ENCODE results near the gene PPIL1.

PPIL1 gene

GRCh38 chr6:36888654-36889481, 14.3 kb upstream of the PPIL1 start:
- DNase-seq, result no peak

- no peak for DNase-seq
These were observed 13.6 kb upstream of the PPIL1 start for GRCh38 chr6:36888115-36888643.

GRCh38 chr6:36886950-36887618, 12.5 kb upstream of the PPIL1 start:
- no peak for DNase-seq

GRCh38 chr6:36885461-36886401, 11.1 kb upstream of the PPIL1 start, which contains the start of gene C6orf89:
TSS of gene C6orf89 (plus strand) at chr6:36885952. CDS start at chr6:36899445, 13,493 bp downstream.
- peak; percentile 91 to 96 (median 94) for DNase-seq

GRCh38 chr6:36884610-36885009, 10.0 kb upstream of the PPIL1 start:
- DNase-seq, result no peak

GRCh38 chr6:36875250-36875633, 639 bp upstream of the PPIL1 start:
- no peak for DNase-seq

- DNase-seq, result no peak
These were observed 776 bp downstream of the PPIL1 start for GRCh38 chr6:36873612-36874442.

GRCh38 chr6:36873115-36873514, 1.5 kb downstream of the PPIL1 start:
- DNase-seq, result no peak

GRCh38 chr6:36871686-36872085, 2.9 kb downstream of the PPIL1 start:
- no peak for DNase-seq

GRCh38 chr6:36867471-36868224, 7.0 kb downstream of the PPIL1 start:
- no peak for DNase-seq

GRCh38 chr6:36865835-36866234, 8.8 kb downstream of the PPIL1 start:
- DNase-seq, result no peak

- DNase-seq, result no peak
These were observed 10.7 kb downstream of the PPIL1 start for GRCh38 chr6:36863670-36864540.

- no peak for DNase-seq
These were observed 11.7 kb downstream of the PPIL1 start for GRCh38 chr6:36862848-36863382.

- DNase-seq, result no peak
These were observed 12.3 kb downstream of the PPIL1 start for GRCh38 chr6:36862164-36862847.

- DNase-seq, result no peak
These were observed 14.5 kb downstream of the PPIL1 start for GRCh38 chr6:36860126-36860525.

GRCh38 chr6:36858407-36858981, 16.1 kb downstream of the PPIL1 start:
- no peak for DNase-seq

- DNase-seq, result no peak
These were observed 17.3 kb downstream of the PPIL1 start for GRCh38 chr6:36857325-36857724.

- DNase-seq, result no peak
These were observed 18.3 kb downstream of the PPIL1 start for GRCh38 chr6:36856277-36856676.

- DNase-seq, result no peak
These were observed 18.9 kb downstream of the PPIL1 start for GRCh38 chr6:36855750-36856149.

Data from activated CD4-positive, CD25-positive, alpha-beta regulatory T cell (primary cell).